ENCODE data around the gene FAM184A.

FAM184A gene

GRCh38 chr6:118934461-118935330 is 143.8 kb downstream of the FAM184A start, which contains the start of gene MCM9:
Gene MCM9 (minus strand): TSS chr6:118935159. CDS start chr6:118931723, 3,436 bp downstream.
- no peak for TF ChIP-seq CTCF (IDR thresholded peaks at IDR 0.05; ENCODE audit: low read length, missing control alignments)
- DNase-seq (ENCODE audit: low read depth), result peak; percentile 83
- H3K4me3 ChIP-seq (replicated peaks; ENCODE audit: low read depth, low read length), result peak within 1 kb of the TSS; percentile 93

DNA sequence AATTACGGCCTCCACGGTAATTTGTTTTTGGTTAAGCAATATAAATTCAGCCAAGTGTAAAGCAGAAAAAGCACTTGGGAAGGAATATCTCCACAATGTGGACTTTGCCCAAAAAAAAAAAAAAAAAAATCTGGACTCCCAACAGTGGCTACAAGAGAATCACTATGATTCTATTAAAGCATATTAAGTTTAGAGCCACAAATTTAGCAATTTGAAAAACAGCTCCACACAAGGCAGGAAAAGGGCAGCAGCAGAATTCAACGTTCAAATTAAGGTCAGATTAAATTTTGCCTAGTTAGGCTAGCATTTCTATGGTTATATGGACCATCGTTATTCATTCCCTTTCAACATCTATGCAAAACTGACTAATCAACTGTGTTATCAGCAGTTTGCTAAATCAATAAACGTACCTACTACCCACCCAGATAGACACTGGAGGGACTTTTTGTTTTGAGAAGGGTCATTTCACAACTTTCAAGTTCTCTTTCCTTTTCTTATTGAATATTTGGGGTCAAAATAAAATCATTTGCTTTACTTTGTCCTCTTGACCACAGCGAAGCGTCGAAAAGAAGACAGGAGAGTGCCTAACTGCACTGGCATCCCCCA is 144.5 kb downstream of the FAM184A start:
- no peak for TF ChIP-seq CTCF (IDR thresholded peaks at IDR 0.05; ENCODE audit: low read length, missing control alignments)
- H3K4me3 ChIP-seq (replicated peaks; ENCODE audit: low read depth, low read length), result peak overlapping the region; percentile 93
- DNase-seq (ENCODE audit: low read depth), result no peak

- TF ChIP-seq CTCF (IDR thresholded peaks at IDR 0.05; ENCODE audit: low read length, missing control alignments), result no peak
- no peak for DNase-seq (ENCODE audit: low read depth)
- no peak overlapping the region for H3K4me3 ChIP-seq (replicated peaks; ENCODE audit: low read depth, low read length)
These were observed 146.0 kb downstream of the FAM184A start for GRCh38 chr6:118932421-118932820.

- no peak for TF ChIP-seq CTCF (IDR thresholded peaks at IDR 0.05; ENCODE audit: low read length, missing control alignments)
- no peak overlapping the region for H3K4me3 ChIP-seq (replicated peaks; ENCODE audit: low read depth, low read length)
- DNase-seq (ENCODE audit: low read depth), result no peak
These were observed 147.0 kb downstream of the FAM184A start for GRCh38 chr6:118931436-118931835.

- DNase-seq (ENCODE audit: low read depth), result no peak
- no peak overlapping the region for H3K4me3 ChIP-seq (replicated peaks; ENCODE audit: low read depth, low read length)
- TF ChIP-seq CTCF (IDR thresholded peaks at IDR 0.05; ENCODE audit: low read length, missing control alignments), result no peak
These were observed 147.8 kb downstream of the FAM184A start for GRCh38 chr6:118930680-118931079.

DNA sequence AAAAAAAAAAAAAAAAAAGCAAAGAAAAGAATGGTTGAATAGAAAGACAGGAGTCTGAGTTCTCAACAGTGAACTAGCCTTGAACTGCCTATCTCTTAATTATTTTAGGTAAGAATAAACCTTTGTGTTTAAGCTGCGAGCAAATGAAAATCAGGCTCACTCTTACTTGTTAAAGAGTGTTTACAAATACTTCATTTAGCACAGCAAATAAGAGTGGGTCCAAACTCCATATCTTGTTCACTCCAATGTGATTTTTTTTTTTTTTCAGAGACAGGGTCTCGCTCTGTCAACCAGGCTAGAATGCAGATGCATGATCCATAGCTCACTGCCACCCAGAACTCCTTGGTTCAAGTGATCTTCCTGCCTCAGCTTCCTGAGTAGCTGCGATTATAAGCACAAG is 155.4 kb downstream of the FAM184A start:
- TF ChIP-seq CTCF (IDR thresholded peaks at IDR 0.05; ENCODE audit: low read length, missing control alignments), result no peak
- no peak overlapping the region for H3K4me3 ChIP-seq (replicated peaks; ENCODE audit: low read depth, low read length)
- DNase-seq (ENCODE audit: low read depth), result no peak
